ENCODE measurements around the gene UPK1A.
"Not testable (repeated sequence)": the region's sequence is repeated elsewhere in the genome, so short reads cannot be mapped to it uniquely, and the experiment has no call there.

UPK1A gene

DNA sequence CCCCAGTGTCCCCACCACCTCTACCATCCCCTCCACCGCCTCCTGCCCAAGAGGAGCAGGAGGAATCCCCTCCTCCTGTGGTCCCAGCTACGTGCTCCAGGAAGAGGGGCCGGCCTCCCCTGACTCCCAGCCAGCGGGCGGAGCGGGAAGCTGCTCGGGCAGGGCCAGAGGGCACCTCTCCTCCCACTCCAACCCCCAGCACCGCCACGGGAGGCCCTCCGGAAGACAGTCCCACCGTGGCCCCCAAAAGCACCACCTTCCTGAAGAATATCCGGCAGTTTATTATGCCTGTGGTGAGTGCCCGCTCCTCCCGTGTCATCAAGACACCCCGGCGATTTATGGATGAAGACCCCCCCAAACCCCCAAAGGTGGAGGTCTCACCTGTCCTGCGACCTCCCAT, 54.3 kb downstream of the UPK1A start:
- TF ChIP-seq, protein P1, sequence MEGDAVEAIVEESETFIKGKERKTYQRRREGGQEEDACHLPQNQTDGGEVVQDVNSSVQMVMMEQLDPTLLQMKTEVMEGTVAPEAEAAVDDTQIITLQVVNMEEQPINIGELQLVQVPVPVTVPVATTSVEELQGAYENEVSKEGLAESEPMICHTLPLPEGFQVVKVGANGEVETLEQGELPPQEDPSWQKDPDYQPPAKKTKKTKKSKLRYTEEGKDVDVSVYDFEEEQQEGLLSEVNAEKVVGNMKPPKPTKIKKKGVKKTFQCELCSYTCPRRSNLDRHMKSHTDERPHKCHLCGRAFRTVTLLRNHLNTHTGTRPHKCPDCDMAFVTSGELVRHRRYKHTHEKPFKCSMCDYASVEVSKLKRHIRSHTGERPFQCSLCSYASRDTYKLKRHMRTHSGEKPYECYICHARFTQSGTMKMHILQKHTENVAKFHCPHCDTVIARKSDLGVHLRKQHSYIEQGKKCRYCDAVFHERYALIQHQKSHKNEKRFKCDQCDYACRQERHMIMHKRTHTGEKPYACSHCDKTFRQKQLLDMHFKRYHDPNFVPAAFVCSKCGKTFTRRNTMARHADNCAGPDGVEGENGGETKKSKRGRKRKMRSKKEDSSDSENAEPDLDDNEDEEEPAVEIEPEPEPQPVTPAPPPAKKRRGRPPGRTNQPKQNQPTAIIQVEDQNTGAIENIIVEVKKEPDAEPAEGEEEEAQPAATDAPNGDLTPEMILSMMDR (IDR thresholded peaks at IDR 0.05; ENCODE audit: extremely low read depth, missing control alignments), result no peak
- no peak for DNase-seq (ENCODE audit: low spot score)

GRCh38 chr19:35721374-35721773, 55.1 kb downstream of the UPK1A start:
- TF ChIP-seq, protein P1 (IDR thresholded peaks at IDR 0.05; ENCODE audit: extremely low read depth, missing control alignments), result no peak
- DNase-seq (ENCODE audit: low spot score), result no peak

GRCh38 chr19:35722461-35722860, 56.1 kb downstream of the UPK1A start:
- TF ChIP-seq, protein P1 (IDR thresholded peaks at IDR 0.05; ENCODE audit: extremely low read depth, missing control alignments), result no peak
- no peak for DNase-seq (ENCODE audit: low spot score)

DNA sequence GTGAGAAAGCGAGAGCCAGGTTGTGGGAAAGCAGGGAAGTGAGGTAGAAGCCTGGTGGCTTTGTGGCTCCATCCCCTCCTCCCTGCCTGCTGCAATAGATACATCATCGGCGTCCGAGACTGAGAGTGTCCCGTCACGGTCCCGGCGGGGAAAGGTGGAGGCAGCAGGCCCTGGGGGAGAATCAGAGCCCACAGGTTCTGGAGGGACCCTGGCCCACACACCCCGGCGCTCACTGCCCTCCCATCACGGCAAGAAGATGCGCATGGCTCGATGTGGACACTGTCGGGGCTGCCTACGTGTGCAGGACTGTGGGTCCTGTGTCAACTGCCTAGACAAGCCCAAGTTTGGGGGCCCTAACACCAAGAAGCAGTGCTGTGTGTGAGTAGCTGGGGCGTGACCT, 56.6 kb downstream of the UPK1A start:
- TF ChIP-seq, protein P1 (IDR thresholded peaks at IDR 0.05; ENCODE audit: extremely low read depth, missing control alignments), result no peak
- no peak for DNase-seq (ENCODE audit: low spot score)

GRCh38 chr19:35723671-35724070, 57.4 kb downstream of the UPK1A start:
- TF ChIP-seq, protein P1 (IDR thresholded peaks at IDR 0.05; ENCODE audit: extremely low read depth, missing control alignments), result no peak

DNA sequence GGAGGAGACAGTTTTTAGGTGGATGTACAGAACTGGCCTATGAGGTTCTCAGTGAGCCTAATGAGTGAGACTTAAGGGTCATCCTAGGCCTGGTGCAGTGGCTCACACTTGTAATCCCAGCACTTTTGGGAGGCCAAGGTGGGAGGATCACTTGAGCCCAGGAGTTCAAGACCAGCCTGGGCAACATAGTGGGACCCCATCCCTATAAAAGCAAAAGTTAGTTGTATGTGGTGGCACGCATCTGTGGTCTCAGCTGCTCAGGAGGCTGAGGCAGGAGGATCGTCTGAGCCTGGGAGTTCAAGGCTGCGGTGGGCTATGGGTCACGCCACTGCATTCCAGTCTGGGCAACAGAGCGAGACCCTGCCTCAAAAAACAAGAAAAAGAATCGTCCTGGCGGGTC, 57.8 kb downstream of the UPK1A start:
- DNase-seq (ENCODE audit: low spot score), result not testable (repeated sequence)

More at GRCh38 chr19:35723671-35724070, 57.4 kb downstream of the UPK1A start:
- no peak for DNase-seq (ENCODE audit: low spot score)

- no peak for DNase-seq (ENCODE audit: low spot score)
Measured at GRCh38 chr19:35724560-35724959, 58.2 kb downstream of the UPK1A start.

More at GRCh38 chr19:35724560-35724959, 58.2 kb downstream of the UPK1A start:
- TF ChIP-seq, protein P1 (IDR thresholded peaks at IDR 0.05; ENCODE audit: extremely low read depth, missing control alignments), result no peak

All from GM20000 (cell line).